Measurements from ENCODE around the gene MSI2. TPM values are rescaled to one million over a fixed set of nuclear protein-coding genes. Genes with fewer than 3 reads are reported as not detected.

The MSI2 gene
- total and polyA plus RNA-seq, 9 of the 15 experiments (the other 6 are each of a cell fraction or from before 2014, with no cell fraction given), result 4.6 to 61.8 (median 42.4) TPM

DNA sequence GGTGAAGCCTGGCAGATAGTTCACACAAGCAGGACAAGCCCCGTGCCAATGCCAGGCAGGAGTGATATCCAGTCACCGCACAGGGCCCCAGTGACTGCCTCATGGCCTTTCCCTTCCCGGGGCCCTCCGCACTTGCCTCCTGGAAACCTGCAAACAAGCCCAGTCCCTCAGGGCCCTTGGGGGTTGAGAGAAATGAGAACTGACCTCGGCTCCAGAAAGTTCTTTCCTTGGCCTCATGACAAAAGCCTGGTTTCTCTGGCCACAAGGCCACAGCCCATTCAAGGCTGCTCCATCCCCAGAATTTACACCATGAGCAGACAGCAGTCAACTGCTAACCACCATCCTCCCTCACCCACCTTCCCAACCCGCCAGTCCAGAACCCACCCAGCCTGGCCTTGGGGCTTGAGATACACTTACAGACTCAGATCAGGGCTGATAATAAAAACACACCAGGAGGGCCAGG, 411.2 kb downstream of the MSI2 start (continued):
- TF ChIP-seq, protein P1, sequence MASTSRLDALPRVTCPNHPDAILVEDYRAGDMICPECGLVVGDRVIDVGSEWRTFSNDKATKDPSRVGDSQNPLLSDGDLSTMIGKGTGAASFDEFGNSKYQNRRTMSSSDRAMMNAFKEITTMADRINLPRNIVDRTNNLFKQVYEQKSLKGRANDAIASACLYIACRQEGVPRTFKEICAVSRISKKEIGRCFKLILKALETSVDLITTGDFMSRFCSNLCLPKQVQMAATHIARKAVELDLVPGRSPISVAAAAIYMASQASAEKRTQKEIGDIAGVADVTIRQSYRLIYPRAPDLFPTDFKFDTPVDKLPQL (IDR thresholded peaks at IDR 0.05; ENCODE audit: extremely low read depth, insufficient read length), result no peak
- TF ChIP-seq RBM17 (IDR thresholded peaks at IDR 0.05; ENCODE audit: borderline replicate concordance, low read depth, low read length) (no peak), NONO (IDR thresholded peaks at IDR 0.05; ENCODE audit: low read depth in 2 of 2, low read length in 1 of 2) (no peak), SMAD2 (IDR thresholded peaks at IDR 0.05; ENCODE audit: low read depth, low read length) (no peak), PTRF (tag; IDR thresholded peaks at IDR 0.05) (no peak), PPARD (CRISPR knock-in tag; IDR thresholded peaks at IDR 0.05) (no peak), KDM4B (IDR thresholded peaks at IDR 0.05; ENCODE audit: borderline replicate concordance in 2 of 2, low read depth in 1 of 2) (no peak), ZNF3 (CRISPR knock-in tag; IDR thresholded peaks at IDR 0.05) (no peak)
- TF ChIP-seq, protein P2, sequence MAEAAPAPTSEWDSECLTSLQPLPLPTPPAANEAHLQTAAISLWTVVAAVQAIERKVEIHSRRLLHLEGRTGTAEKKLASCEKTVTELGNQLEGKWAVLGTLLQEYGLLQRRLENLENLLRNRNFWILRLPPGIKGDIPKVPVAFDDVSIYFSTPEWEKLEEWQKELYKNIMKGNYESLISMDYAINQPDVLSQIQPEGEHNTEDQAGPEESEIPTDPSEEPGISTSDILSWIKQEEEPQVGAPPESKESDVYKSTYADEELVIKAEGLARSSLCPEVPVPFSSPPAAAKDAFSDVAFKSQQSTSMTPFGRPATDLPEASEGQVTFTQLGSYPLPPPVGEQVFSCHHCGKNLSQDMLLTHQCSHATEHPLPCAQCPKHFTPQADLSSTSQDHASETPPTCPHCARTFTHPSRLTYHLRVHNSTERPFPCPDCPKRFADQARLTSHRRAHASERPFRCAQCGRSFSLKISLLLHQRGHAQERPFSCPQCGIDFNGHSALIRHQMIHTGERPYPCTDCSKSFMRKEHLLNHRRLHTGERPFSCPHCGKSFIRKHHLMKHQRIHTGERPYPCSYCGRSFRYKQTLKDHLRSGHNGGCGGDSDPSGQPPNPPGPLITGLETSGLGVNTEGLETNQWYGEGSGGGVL (CRISPR knock-in tag; IDR thresholded peaks at IDR 0.05), result no peak
- TF ChIP-seq, protein P3, sequence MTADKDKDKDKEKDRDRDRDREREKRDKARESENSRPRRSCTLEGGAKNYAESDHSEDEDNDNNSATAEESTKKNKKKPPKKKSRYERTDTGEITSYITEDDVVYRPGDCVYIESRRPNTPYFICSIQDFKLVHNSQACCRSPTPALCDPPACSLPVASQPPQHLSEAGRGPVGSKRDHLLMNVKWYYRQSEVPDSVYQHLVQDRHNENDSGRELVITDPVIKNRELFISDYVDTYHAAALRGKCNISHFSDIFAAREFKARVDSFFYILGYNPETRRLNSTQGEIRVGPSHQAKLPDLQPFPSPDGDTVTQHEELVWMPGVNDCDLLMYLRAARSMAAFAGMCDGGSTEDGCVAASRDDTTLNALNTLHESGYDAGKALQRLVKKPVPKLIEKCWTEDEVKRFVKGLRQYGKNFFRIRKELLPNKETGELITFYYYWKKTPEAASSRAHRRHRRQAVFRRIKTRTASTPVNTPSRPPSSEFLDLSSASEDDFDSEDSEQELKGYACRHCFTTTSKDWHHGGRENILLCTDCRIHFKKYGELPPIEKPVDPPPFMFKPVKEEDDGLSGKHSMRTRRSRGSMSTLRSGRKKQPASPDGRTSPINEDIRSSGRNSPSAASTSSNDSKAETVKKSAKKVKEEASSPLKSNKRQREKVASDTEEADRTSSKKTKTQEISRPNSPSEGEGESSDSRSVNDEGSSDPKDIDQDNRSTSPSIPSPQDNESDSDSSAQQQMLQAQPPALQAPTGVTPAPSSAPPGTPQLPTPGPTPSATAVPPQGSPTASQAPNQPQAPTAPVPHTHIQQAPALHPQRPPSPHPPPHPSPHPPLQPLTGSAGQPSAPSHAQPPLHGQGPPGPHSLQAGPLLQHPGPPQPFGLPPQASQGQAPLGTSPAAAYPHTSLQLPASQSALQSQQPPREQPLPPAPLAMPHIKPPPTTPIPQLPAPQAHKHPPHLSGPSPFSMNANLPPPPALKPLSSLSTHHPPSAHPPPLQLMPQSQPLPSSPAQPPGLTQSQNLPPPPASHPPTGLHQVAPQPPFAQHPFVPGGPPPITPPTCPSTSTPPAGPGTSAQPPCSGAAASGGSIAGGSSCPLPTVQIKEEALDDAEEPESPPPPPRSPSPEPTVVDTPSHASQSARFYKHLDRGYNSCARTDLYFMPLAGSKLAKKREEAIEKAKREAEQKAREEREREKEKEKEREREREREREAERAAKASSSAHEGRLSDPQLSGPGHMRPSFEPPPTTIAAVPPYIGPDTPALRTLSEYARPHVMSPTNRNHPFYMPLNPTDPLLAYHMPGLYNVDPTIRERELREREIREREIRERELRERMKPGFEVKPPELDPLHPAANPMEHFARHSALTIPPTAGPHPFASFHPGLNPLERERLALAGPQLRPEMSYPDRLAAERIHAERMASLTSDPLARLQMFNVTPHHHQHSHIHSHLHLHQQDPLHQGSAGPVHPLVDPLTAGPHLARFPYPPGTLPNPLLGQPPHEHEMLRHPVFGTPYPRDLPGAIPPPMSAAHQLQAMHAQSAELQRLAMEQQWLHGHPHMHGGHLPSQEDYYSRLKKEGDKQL (CRISPR knock-in tag; IDR thresholded peaks at IDR 0.05; ENCODE audit: borderline replicate concordance), result no peak

Data from K562 (cell line).